Hepatocyte (in vitro differentiated cells): ENCODE data around the gene MAB21L3. TPM values are rescaled to one million over a fixed set of nuclear protein-coding genes. Genes with fewer than 3 reads are reported as not detected.

ENCODE experiments used
- DNase-seq: peaks from one replicate; pipeline ENCODE4 v3.0.0-alpha.2; 2016; ENCODE audit warnings: low spot score
- H2AFZ ChIP-seq: fragments of 200-600 bp; sonication (generic); 2 replicates; pipeline ENCODE4 v1.6.0; 2016; ENCODE audit warnings: antibody characterized with exemption, mild to moderate bottlenecking
- H3K27ac ChIP-seq: fragments of 200-600 bp; sonication (generic); 2 replicates; pipeline ENCODE4 v1.5.1; 2016; ENCODE audit warnings: mild to moderate bottlenecking
- H3K27me3 ChIP-seq: fragments of 200-600 bp; sonication (generic); 2 replicates; pipeline ENCODE4 v1.6.1; 2016
- H3K36me3 ChIP-seq: fragments of 200-600 bp; sonication (generic); replicated peaks from 2 replicates; pipeline ENCODE4 v1.5.1; 2016; ENCODE audit warnings: low read depth; ENCODE audit not compliant: insufficient read depth
- H3K4me1 ChIP-seq: fragments of 200-600 bp; sonication (generic); 2 replicates; pipeline ENCODE4 v1.5.1; 2016; ENCODE audit warnings: mild to moderate bottlenecking, moderate library complexity; ENCODE audit not compliant: insufficient read depth
- H3K4me2 ChIP-seq: fragments of 200-600 bp; sonication (generic); 2 replicates; pipeline ENCODE4 v1.6.0; 2016
- H3K4me3 ChIP-seq: fragments of 200-600 bp; sonication (generic); 2 replicates; pipeline ENCODE4 v1.5.1; 2016; ENCODE audit warnings: mild to moderate bottlenecking
- H3K79me2 ChIP-seq: fragments of 200-600 bp; sonication (generic); 2 replicates; pipeline ENCODE4 v1.6.0; 2017; ENCODE audit warnings: mild to moderate bottlenecking
- H3K9me2 ChIP-seq: fragments of 200-600 bp; sonication (generic); replicated peaks from 2 replicates; pipeline ENCODE4 v1.6.0; 2017; ENCODE audit warnings: mild to moderate bottlenecking; ENCODE audit not compliant: insufficient read depth
- H3K9me3 ChIP-seq: fragments of 200-600 bp; sonication (generic); 2 replicates; pipeline ENCODE4 v1.5.1; 2016; ENCODE audit warnings: low read depth, mild to moderate bottlenecking
- H4K20me1 ChIP-seq: fragments of 200-600 bp; sonication (generic); 2 replicates; pipeline ENCODE4 v1.6.0; 2016; ENCODE audit warnings: mild to moderate bottlenecking; ENCODE audit not compliant: insufficient read depth, poor library complexity, severe bottlenecking
- CTCF ChIP-seq: fragments of 200-600 bp; sonication (generic); IDR thresholded peaks from 2 replicates; pipeline ENCODE4 v1.5.1; 2016; ENCODE audit warnings: antibody characterized with exemption, mild to moderate bottlenecking; ENCODE audit not compliant: poor library complexity
- EZH2 ChIP-seq: fragments of 200-600 bp; sonication (generic); IDR thresholded peaks from 2 replicates; pipeline ENCODE4 v1.6.1; 2016; ENCODE audit warnings: antibody characterized with exemption, mild to moderate bottlenecking, borderline replicate concordance
- EZH2phosphoT487 ChIP-seq: fragments of 200-600 bp; sonication (generic); IDR thresholded peaks from one replicate; pipeline ENCODE4 v1.6.1; 2018; ENCODE audit warnings: antibody characterized with exemption, mild to moderate bottlenecking, low read depth, moderate library complexity; ENCODE audit not compliant: unreplicated experiment, severe bottlenecking
- WGBS: methylation state at CpG from one replicate; pipeline ENCODE4 v1.1.6; 2016; ENCODE audit warnings: low lambda C conversion rate; ENCODE audit errors: missing lambda C conversion rate; 5-methylcytosine and 5-hydroxymethylcytosine counted together
- polyA plus RNA-seq: library from polyadenylated mRNA; unstranded; fragments of >200 nt; fragmentation: Nextera tagmentation; extraction: Ambion mirVana; gene quantifications from 2 replicates; pipeline ENCODE4 v1.2.1, GENCODE V29; 2016
- total RNA-seq: library from RNA; depleted of rRNA; stranded (reverse); fragments of >200 nt; gene quantifications from 2 replicates; pipeline ENCODE4 v1.2.3, GENCODE V29; 2014

The MAB21L3 gene
- total and polyA plus RNA-seq, 2 experiments from 2014 or later: 0.47 to 0.74 TPM

GRCh38 chr1:116128664-116129063 is 17.5 kb downstream of the MAB21L3 start:
- no peaks in the 10 kb centered on the region for H3K79me2 ChIP-seq
- no peaks in the 10 kb centered on the region for H4K20me1 ChIP-seq
- no peak overlapping the region for H2AFZ ChIP-seq
- no peaks in the 10 kb centered on the region for H3K9me2 ChIP-seq
- no peak overlapping the region for H3K4me3 ChIP-seq
- no peak overlapping the region for H3K4me2 ChIP-seq
- no peak overlapping the region for H3K27ac ChIP-seq
- no peaks in the 10 kb centered on the region for H3K9me3 ChIP-seq
- TF ChIP-seq EZH2: no peak
- no peak for TF ChIP-seq EZH2phosphoT487
- no peak for TF ChIP-seq CTCF
- H3K27me3 ChIP-seq: no peaks in the 10 kb centered on the region
- 95% methylated on average over 3 of the region's 3 CpGs for whole genome bisulfite sequencing
- no peaks in the 10 kb centered on the region for H3K36me3 ChIP-seq
- no peak for DNase-seq
- H3K4me1 ChIP-seq: peaks cover 8% of the 10 kb centered on the region

DNA sequence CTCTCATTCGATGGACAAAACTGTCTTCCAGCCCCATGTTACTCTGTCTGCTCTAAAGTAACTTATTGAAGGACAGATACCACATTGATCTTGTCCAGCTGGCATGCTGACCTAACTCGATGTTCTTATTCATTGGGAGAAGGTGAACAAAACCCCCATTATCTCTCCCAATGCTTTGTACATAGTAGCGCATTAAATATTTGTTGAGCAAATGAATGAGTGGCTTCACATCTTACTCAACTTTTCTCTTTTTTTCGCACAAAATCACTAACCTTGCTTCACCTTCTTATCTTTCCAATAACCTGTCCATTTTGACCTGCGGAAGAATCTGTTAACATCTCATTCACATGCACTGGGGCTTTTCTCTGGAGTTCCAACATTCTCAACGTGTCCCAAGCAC is 18.3 kb downstream of the MAB21L3 start:
- Histone ChIP-seq H3K4me3 (no peak overlapping the region), H3K36me3 (no peaks in the 10 kb centered on the region), H3K27me3 (no peaks in the 10 kb centered on the region), H3K79me2 (no peaks in the 10 kb centered on the region), H3K4me1 (peaks cover 4% of the 10 kb centered on the region), H3K9me3 (no peaks in the 10 kb centered on the region), H3K4me2 (no peak overlapping the region), H2AFZ (no peak overlapping the region), H4K20me1 (no peaks in the 10 kb centered on the region), H3K9me2 (no peaks in the 10 kb centered on the region), H3K27ac (no peak overlapping the region)
- DNase-seq: no peak
- WGBS: 76% methylated on average over 6 of the region's 6 CpGs
- TF ChIP-seq CTCF: no peak
- TF ChIP-seq EZH2: no peak
- no peak for TF ChIP-seq EZH2phosphoT487

- no peak overlapping the region for H3K27ac ChIP-seq
- no peaks in the 10 kb centered on the region for H3K9me3 ChIP-seq
- TF ChIP-seq EZH2phosphoT487: no peak
- H4K20me1 ChIP-seq: no peaks in the 10 kb centered on the region
- no peaks in the 10 kb centered on the region for H3K36me3 ChIP-seq
- H3K9me2 ChIP-seq: no peaks in the 10 kb centered on the region
- H2AFZ ChIP-seq: no peak overlapping the region
- no peak overlapping the region for H3K4me2 ChIP-seq
- DNase-seq: no peak
- no peak overlapping the region for H3K4me3 ChIP-seq
- no peaks in the 10 kb centered on the region for H3K27me3 ChIP-seq
- H3K79me2 ChIP-seq: no peaks in the 10 kb centered on the region
- H3K4me1 ChIP-seq: peaks cover 4% of the 10 kb centered on the region
Measured at GRCh38 chr1:116130356-116130755, 19.2 kb downstream of the MAB21L3 start.

GRCh38 chr1:116131170-116131569 is 20.0 kb downstream of the MAB21L3 start:
- H3K9me2 ChIP-seq: no peaks in the 10 kb centered on the region
- H3K9me3 ChIP-seq: no peaks in the 10 kb centered on the region
- 98% methylated on average over 4 of the region's 4 CpGs for WGBS
- H3K36me3 ChIP-seq: no peaks in the 10 kb centered on the region
- no peaks in the 10 kb centered on the region for H3K79me2 ChIP-seq
- TF ChIP-seq CTCF (no peak), EZH2 (no peak), EZH2phosphoT487 (no peak)
- no peak overlapping the region for H3K4me2 ChIP-seq
- H3K4me1 ChIP-seq: no peaks in the 10 kb centered on the region
- no peaks in the 10 kb centered on the region for H3K27me3 ChIP-seq
- H3K27ac ChIP-seq: no peak overlapping the region
- no peak overlapping the region for H3K4me3 ChIP-seq
- no peaks in the 10 kb centered on the region for H4K20me1 ChIP-seq
- H2AFZ ChIP-seq: no peak overlapping the region
- DNase-seq: no peak
